SW 1271 (cell line): ENCODE measurements around the gene LYRM4.
A peak's percentile ranks its signal among the peaks of the same experiment; 100 is the strongest.

Experiments used
- DNase-seq, 2 experiments: peaks; one replicate each; lab custom pipeline; 2025; lab: John Stamatoyannopoulos, UW

The LYRM4 gene

DNA sequence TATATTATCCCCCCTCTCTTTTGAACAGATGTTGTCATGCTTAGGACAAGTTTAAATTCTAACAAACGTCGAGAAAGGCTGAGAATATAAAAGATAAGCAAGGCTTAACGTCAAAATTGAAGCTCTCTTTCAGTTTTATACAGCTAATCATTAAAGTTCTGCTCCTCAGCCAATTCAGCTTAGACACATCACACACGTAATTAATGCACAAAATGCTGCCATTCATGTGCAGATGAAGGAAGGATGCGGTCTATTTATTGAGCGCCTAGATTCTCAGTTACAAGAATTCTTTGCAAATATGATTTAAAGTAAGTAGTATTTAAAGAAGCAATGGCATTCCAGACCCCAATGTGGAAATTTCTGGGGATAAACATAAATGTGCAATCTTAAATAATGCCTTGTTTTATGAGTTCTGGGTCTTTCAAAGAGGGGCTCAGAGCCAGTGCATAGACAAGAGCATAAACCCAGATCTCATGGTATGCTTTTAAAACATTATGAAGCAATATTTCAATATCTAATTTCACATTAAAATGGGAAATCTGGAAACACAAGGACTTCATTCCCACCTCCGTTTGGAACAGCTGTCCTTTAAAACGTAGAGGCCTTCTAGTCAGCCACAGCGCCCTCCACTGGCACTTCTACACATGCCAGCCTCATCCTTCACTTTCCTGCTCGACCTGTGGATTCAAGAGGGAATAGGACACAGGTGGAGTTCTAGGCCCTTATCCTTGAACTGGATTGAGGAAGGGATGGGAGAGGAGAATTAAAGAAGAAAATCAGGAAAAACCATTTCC is 85.8 kb downstream of the LYRM4 start:
- no peak for DNase-seq

- no peak for DNase-seq
Measured at GRCh38 chr6:5174244-5174643, 86.5 kb downstream of the LYRM4 start.

GRCh38 chr6:5173810-5174209 is 86.9 kb downstream of the LYRM4 start:
- DNase-seq, result no peak

GRCh38 chr6:5172897-5173474 is 87.8 kb downstream of the LYRM4 start:
- no peak for DNase-seq

- no peak for DNase-seq
Measured at GRCh38 chr6:5172041-5172653, 88.6 kb downstream of the LYRM4 start.

- no peak for DNase-seq
Measured at GRCh38 chr6:5167501-5167900, 93.2 kb downstream of the LYRM4 start.

- no peak for DNase-seq
Measured at GRCh38 chr6:5164092-5164491, 96.7 kb downstream of the LYRM4 start.

DNA sequence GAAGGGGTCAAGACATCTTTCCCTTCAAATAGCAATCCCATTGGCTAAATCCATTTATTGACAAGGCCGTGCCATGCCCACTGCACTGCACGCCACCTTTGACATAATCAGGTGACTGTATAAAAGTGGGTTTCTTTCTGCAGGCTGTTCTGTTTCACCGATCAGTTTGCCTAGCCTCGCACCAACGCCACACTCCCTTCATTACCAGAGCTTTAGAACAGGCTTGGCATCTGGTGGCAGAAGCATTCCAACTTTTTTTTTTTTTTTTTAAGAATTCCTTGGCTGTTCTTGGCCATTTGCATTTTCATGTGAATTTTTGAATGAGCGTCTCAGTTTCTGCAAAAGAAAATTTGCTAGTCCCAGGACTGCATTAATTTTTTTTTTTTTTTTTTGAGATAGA is 97.5 kb downstream of the LYRM4 start:
- DNase-seq, result no peak

- DNase-seq, result no peak
Measured at GRCh38 chr6:5162355-5162754, 98.4 kb downstream of the LYRM4 start.

- DNase-seq, result no peak
Measured at GRCh38 chr6:5160206-5160605, 100.5 kb downstream of the LYRM4 start.

- no peak for DNase-seq
Measured at GRCh38 chr6:5159162-5159561, 101.6 kb downstream of the LYRM4 start.

DNA sequence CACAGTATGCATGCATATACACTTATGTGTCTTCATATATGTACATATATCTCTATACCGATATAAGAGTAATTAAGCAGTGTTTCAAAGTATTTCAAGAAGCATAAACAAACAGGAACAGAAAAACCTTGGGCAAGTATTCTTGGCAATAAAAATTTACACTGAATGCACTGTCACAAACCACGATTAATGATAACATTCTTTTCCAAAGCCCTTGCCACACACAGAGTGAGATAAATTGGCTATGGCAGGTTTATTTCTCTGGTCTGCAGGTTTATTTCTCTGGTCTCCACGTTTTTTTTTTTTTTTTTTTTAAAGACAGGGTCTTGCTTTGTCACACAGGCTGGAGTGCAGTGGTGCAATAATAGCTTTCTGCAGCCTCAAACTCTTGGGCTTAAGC is 102.6 kb downstream of the LYRM4 start:
- DNase-seq, result no peak

GRCh38 chr6:5157621-5158138 is 103.1 kb downstream of the LYRM4 start:
- no peak for DNase-seq

GRCh38 chr6:5156627-5157026 is 104.1 kb downstream of the LYRM4 start:
- no peak for DNase-seq

DNA sequence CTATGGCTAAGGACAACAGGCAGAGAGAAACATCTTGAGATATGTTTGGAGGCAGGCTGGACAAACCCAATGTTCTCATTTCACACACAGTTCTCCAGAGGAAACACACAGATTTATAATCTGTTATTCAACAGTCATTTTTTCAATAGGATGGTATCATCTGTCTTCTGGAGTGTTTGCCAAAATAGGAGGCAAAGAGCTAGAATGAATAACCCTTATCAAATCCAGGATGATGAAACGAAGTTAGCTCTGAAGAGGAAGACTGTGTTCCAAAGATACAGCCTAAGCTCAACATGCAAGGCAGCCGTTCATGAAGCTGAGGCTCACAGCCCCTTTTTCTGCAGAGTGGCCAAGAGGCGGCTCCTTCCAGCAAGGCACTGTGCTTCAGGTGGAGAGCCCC is 104.8 kb downstream of the LYRM4 start:
- no peak for DNase-seq

DNA sequence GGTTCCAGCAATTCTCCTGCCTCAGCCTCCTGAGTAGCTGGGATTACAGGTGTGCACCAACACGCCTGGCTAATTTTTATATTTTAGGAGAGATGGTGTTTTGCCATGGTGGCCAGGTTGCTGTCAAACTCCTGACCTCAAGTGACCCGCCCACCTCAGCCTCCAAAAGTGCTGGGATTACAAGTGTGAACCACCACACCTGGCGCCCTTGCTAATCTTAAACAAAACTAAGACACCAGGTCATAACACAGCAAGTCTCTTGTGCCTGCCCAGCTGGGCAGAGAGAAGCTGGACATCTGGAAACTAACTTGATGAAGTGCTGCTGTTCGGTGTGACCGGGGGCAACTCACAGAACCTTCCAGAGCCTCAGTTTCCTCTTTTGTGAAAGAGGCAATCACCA is 107.6 kb downstream of the LYRM4 start:
- no peak for DNase-seq

GRCh38 chr6:5152460-5152859 is 108.3 kb downstream of the LYRM4 start:
- no peak for DNase-seq

GRCh38 chr6:5151955-5152401 is 108.8 kb downstream of the LYRM4 start:
- peak in 1 of 2 experiments; percentile 23 for DNase-seq

GRCh38 chr6:5151360-5151954 is 109.3 kb downstream of the LYRM4 start:
- DNase-seq, result no peak

GRCh38 chr6:5150551-5151075 is 110.1 kb downstream of the LYRM4 start:
- DNase-seq, result no peak

DNA sequence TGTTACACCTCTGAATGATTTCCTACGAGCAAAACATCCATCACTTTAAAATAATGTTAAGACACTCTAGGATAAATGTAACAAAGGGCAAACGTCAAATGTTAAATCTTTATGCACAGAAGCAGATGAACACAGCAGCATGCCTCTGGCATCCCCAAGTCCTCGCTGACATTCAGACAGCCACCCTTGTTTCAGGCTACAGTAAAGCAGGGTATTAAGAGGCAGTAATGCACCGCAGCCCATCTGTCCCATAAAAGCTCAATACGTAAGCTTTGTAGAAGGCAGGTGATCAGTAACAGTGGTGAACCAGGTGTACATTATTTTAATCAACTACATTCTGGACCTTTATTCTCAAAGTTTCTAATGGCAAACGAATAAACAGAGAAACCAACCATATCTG is 110.9 kb downstream of the LYRM4 start:
- no peak for DNase-seq

DNA sequence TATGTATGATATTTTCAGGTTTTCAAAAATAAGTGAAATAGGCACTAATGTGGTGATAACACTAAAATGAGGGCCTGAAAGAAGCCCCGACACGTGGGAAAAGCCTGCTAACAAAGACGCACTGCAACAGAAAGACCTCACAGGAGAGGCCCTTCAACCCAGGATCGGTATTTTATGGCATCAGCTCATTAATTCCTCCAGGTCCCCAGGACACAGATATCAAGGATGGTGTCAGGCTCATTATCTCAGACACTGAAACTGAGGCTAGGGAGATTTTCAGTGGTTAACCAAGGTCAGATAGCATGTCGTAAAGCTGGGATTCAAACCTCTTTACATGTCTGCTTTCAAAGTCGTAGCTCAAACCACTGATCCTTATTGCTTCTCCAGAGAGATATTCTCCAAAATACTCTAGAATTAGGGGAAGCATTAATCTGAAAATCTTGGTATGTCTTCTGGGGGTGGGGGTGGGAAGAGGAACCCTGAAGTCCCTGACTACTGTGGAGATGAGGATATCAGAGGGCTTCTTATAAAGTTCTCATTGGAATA is 111.5 kb downstream of the LYRM4 start:
- no peak for DNase-seq
